ENCODE measurements around the gene DNAH9.

The DNAH9 gene

GRCh38 chr17:11990363-11990983 is 392.2 kb downstream of the DNAH9 start:
- Mint-ChIP-seq H3K27ac (no peak overlapping the region), H3K36me3 (ENCODE audit: low read depth) (peaks cover 49% of the 10 kb centered on the region), H3K4me1 (ENCODE audit: low read depth) (peaks cover 15% of the 10 kb centered on the region), H3K9me3 (no peaks in the 10 kb centered on the region), H3K27me3 (no peaks in the 10 kb centered on the region), H3K4me3 (no peak overlapping the region)

GRCh38 chr17:11991461-11991860 is 393.2 kb downstream of the DNAH9 start:
- Mint-ChIP-seq H3K27me3 (no peaks in the 10 kb centered on the region), H3K36me3 (ENCODE audit: low read depth) (peaks cover 41% of the 10 kb centered on the region), H3K27ac (no peak overlapping the region), H3K4me3 (no peak overlapping the region), H3K4me1 (ENCODE audit: low read depth) (peaks cover 21% of the 10 kb centered on the region), H3K9me3 (no peaks in the 10 kb centered on the region)

- no peaks in the 10 kb centered on the region for H3K9me3 Mint-ChIP-seq
- peak overlapping the region; percentile 90 for H3K4me3 Mint-ChIP-seq
- peaks cover 29% of the 10 kb centered on the region for H3K4me1 Mint-ChIP-seq (ENCODE audit: low read depth)
- no peaks in the 10 kb centered on the region for H3K27me3 Mint-ChIP-seq
- peak overlapping the region; percentile 89 for H3K27ac Mint-ChIP-seq
- peaks cover 11% of the 10 kb centered on the region for H3K36me3 Mint-ChIP-seq (ENCODE audit: low read depth)
Measured at GRCh38 chr17:11996722-11997146, 398.5 kb downstream of the DNAH9 start.

- H3K4me3 Mint-ChIP-seq: peak within 1 kb of the TSS; percentile 90
- H3K4me1 Mint-ChIP-seq (ENCODE audit: low read depth): peaks cover 29% of the 10 kb centered on the region
- H3K27ac Mint-ChIP-seq: peak within 1 kb of the TSS; percentile 89
- no peaks in the 10 kb centered on the region for H3K27me3 Mint-ChIP-seq
- no peaks in the 10 kb centered on the region for H3K9me3 Mint-ChIP-seq
- H3K36me3 Mint-ChIP-seq (ENCODE audit: low read depth): peaks cover 8% of the 10 kb centered on the region
Measured at GRCh38 chr17:11997147-11997971, 399.1 kb downstream of the DNAH9 start, which contains the start of gene ZNF18. Gene ZNF18, minus strand, starts transcription at chr17:11997475. Its CDS starts 4,646 bp downstream, at chr17:11992829.

GRCh38 chr17:11997972-11998233 is 399.6 kb downstream of the DNAH9 start:
- H3K4me3 Mint-ChIP-seq: peak overlapping the region; percentile 90
- H3K27me3 Mint-ChIP-seq: no peaks in the 10 kb centered on the region
- peak overlapping the region; percentile 88 for H3K27ac Mint-ChIP-seq

GRCh38 chr17:11999696-12000095 is 401.4 kb downstream of the DNAH9 start:
- Mint-ChIP-seq H3K27me3 (no peaks in the 10 kb centered on the region), H3K4me3 (no peak overlapping the region), H3K9me3 (no peaks in the 10 kb centered on the region), H3K4me1 (ENCODE audit: low read depth) (peaks cover 19% of the 10 kb centered on the region), H3K27ac (no peak overlapping the region), H3K36me3 (ENCODE audit: low read depth) (no peaks in the 10 kb centered on the region)

More at GRCh38 chr17:11997972-11998233, 399.6 kb downstream of the DNAH9 start:
- no peaks in the 10 kb centered on the region for H3K9me3 Mint-ChIP-seq
- peaks cover 4% of the 10 kb centered on the region for H3K36me3 Mint-ChIP-seq (ENCODE audit: low read depth)
- peaks cover 25% of the 10 kb centered on the region for H3K4me1 Mint-ChIP-seq (ENCODE audit: low read depth)

- no peaks in the 10 kb centered on the region for H3K4me1 Mint-ChIP-seq (ENCODE audit: low read depth)
- H3K27me3 Mint-ChIP-seq: peaks cover 4% of the 10 kb centered on the region
- no peak overlapping the region for H3K27ac Mint-ChIP-seq
- H3K9me3 Mint-ChIP-seq: no peaks in the 10 kb centered on the region
- no peak overlapping the region for H3K4me3 Mint-ChIP-seq
- H3K36me3 Mint-ChIP-seq (ENCODE audit: low read depth): no peaks in the 10 kb centered on the region
Measured at GRCh38 chr17:12007466-12007865, 409.2 kb downstream of the DNAH9 start.

Data from stimulated activated naive CD8-positive, alpha-beta T cell treated with anti-CD3 and anti-CD28 coated beads, Interleukin-15, Interleukin-2, amounts not matched to agents 100 ng/mL and 50 ng/mL, for 24 hours (primary cell).